ENCODE measurements around the gene CCNJL. TPM values are rescaled to one million over a fixed set of nuclear protein-coding genes. Genes with fewer than 3 reads are reported as not detected.
"Not testable (repeated sequence)": the region's sequence is repeated elsewhere in the genome, so short reads cannot be mapped to it uniquely, and the experiment has no call there.

Gene CCNJL
- total and polyA plus RNA-seq, 2 donors (not counting 1 experiment from before 2014, with no cell fraction given) = 0.03 to 0.67 TPM

DNA sequence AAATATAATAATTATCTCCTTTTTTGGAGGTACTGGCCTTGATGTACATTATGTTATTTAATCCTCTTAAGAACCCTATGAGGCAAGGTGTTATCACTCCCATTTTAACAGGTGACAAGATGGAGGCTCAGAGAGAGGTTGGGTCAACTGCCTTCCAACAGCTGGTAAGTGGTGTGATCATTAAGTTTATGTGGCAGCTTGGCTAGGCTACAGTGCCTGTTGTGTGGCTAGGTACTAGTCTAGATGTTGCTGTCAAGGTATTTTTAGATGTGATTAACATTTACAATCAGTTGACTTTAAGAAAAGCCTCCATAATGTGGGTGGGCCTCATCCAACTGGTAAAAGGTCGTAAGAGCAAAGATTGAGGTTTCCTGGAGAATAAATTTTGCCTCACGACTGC is 61.5 kb downstream of the CCNJL start:
- WGBS (ENCODE audit: insufficient coverage) = 71% methylated on average over 2 of the region's 2 CpGs
- Mint-ChIP-seq H3K27ac (no peak overlapping the region), H3K27me3 (peaks cover 8% of the 10 kb centered on the region), H3K9me3 (ENCODE audit: insufficient read depth) (no peaks in the 10 kb centered on the region), H3K4me1 (no peaks in the 10 kb centered on the region), H3K4me3 (no peak overlapping the region)
- Histone ChIP-seq H3K9me3 (ENCODE audit: control extremely low read depth in 1 of 3, control insufficient read depth in 2 of 3, insufficient read depth in 1 of 3, low read length in 2 of 3) (no peaks in the 10 kb centered on the region), H4K20me1 (ENCODE audit: control insufficient read depth, insufficient read depth, low read length, poor library complexity, severe bottlenecking) (no peaks in the 10 kb centered on the region), H3K27ac (ENCODE audit: low read length in 2 of 2) (no peak overlapping the region), H3K4me1 (ENCODE audit: control insufficient read depth in 2 of 2, insufficient read depth in 2 of 2, low read length in 2 of 2) (no peaks in the 10 kb centered on the region), H3K9ac (ENCODE audit: low read length) (no peak overlapping the region), H3K4me3 (ENCODE audit: control extremely low read depth in 1 of 5, extremely low read depth in 1 of 5, insufficient read depth in 1 of 5, low read depth in 2 of 5, low read length in 4 of 5) (no peak overlapping the region), H3K36me3 (replicated peaks in 1 of 2; ENCODE audit: control extremely low read depth in 1 of 2, control insufficient read depth in 1 of 2, extremely low read depth in 1 of 2, insufficient read depth in 2 of 2, low read length in 1 of 2) (no peaks in the 10 kb centered on the region), H2AFZ (ENCODE audit: insufficient read depth, low read depth, low read length, poor library complexity, severe bottlenecking) (no peak overlapping the region), H3K79me2 (ENCODE audit: control insufficient read depth, insufficient read depth, low read length) (no peaks in the 10 kb centered on the region), H3K27me3 (replicated peaks in 1 of 4; ENCODE audit: control extremely low read depth in 1 of 4, control insufficient read depth in 3 of 4, insufficient read depth in 4 of 4, low read length in 3 of 4) (no peaks in the 10 kb centered on the region), H3K4me2 (replicated peaks; ENCODE audit: low read depth, low read length, poor library complexity, severe bottlenecking) (no peak overlapping the region)
- ATAC-seq (ENCODE audit: low read depth) (no peak), DNase-seq (no peak)
- POLR2A ChIA-PET = no interaction called here
- TF ChIP-seq EZH2 (IDR thresholded peaks at IDR 0.05; ENCODE audit: borderline replicate concordance, insufficient read depth, low read depth, low read length, poor library complexity, severe bottlenecking) = no peak
- TF ChIP-seq, protein P1, sequence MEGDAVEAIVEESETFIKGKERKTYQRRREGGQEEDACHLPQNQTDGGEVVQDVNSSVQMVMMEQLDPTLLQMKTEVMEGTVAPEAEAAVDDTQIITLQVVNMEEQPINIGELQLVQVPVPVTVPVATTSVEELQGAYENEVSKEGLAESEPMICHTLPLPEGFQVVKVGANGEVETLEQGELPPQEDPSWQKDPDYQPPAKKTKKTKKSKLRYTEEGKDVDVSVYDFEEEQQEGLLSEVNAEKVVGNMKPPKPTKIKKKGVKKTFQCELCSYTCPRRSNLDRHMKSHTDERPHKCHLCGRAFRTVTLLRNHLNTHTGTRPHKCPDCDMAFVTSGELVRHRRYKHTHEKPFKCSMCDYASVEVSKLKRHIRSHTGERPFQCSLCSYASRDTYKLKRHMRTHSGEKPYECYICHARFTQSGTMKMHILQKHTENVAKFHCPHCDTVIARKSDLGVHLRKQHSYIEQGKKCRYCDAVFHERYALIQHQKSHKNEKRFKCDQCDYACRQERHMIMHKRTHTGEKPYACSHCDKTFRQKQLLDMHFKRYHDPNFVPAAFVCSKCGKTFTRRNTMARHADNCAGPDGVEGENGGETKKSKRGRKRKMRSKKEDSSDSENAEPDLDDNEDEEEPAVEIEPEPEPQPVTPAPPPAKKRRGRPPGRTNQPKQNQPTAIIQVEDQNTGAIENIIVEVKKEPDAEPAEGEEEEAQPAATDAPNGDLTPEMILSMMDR (IDR thresholded peaks at IDR 0.05) = no peak
- CTCF ChIA-PET = no interaction called here
- intact Hi-C loops (cut with micrococcal nuclease) = no loop called here

DNA sequence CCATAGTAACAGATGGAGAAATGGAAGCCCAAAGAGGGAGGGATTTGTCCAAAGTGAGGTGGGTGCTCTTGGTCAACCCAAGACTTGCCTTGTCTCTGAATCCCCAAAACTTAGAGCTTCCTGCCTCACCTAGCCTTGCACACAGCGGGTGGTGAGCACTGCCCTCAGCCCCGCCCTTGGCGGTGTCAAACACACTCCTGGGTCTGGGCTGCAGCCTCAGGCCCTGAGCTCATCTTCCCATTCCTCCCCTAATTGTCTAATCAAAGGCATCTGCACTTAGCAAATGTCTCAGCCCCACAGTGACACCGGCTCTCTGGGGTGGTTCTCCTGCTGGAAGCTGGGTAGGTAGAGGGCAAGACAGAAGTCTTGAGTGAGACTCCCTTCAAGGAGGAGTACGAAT is 62.1 kb downstream of the CCNJL start:
- Mint-ChIP-seq H3K4me1 (no peaks in the 10 kb centered on the region), H3K27me3 (peaks cover 8% of the 10 kb centered on the region), H3K27ac (no peak overlapping the region), H3K4me3 (no peak overlapping the region), H3K9me3 (ENCODE audit: insufficient read depth) (no peaks in the 10 kb centered on the region)
- POLR2A ChIA-PET = no interaction called here
- Histone ChIP-seq H3K36me3 (replicated peaks in 1 of 2; ENCODE audit: control extremely low read depth in 1 of 2, control insufficient read depth in 1 of 2, extremely low read depth in 1 of 2, insufficient read depth in 2 of 2, low read length in 1 of 2) (no peaks in the 10 kb centered on the region), H3K27me3 (replicated peaks in 1 of 4; ENCODE audit: control extremely low read depth in 1 of 4, control insufficient read depth in 3 of 4, insufficient read depth in 4 of 4, low read length in 3 of 4) (no peaks in the 10 kb centered on the region), H3K4me1 (ENCODE audit: control insufficient read depth in 2 of 2, insufficient read depth in 2 of 2, low read length in 2 of 2) (no peaks in the 10 kb centered on the region), H2AFZ (ENCODE audit: insufficient read depth, low read depth, low read length, poor library complexity, severe bottlenecking) (no peak overlapping the region), H3K9ac (ENCODE audit: low read length) (no peak overlapping the region), H4K20me1 (ENCODE audit: control insufficient read depth, insufficient read depth, low read length, poor library complexity, severe bottlenecking) (no peaks in the 10 kb centered on the region), H3K4me2 (replicated peaks; ENCODE audit: low read depth, low read length, poor library complexity, severe bottlenecking) (no peak overlapping the region), H3K4me3 (ENCODE audit: control extremely low read depth in 1 of 5, extremely low read depth in 1 of 5, insufficient read depth in 1 of 5, low read depth in 2 of 5, low read length in 4 of 5) (no peak overlapping the region), H3K79me2 (ENCODE audit: control insufficient read depth, insufficient read depth, low read length) (no peaks in the 10 kb centered on the region), H3K9me3 (ENCODE audit: control extremely low read depth in 1 of 3, control insufficient read depth in 2 of 3, insufficient read depth in 1 of 3, low read length in 2 of 3) (no peaks in the 10 kb centered on the region), H3K27ac (ENCODE audit: low read length in 2 of 2) (no peak overlapping the region)
- DNase-seq (no peak), ATAC-seq (ENCODE audit: low read depth) (no peak)
- CTCF ChIA-PET = no interaction called here
- TF ChIP-seq, protein P1 (IDR thresholded peaks at IDR 0.05) = no peak
- TF ChIP-seq EZH2 (IDR thresholded peaks at IDR 0.05; ENCODE audit: borderline replicate concordance, insufficient read depth, low read depth, low read length, poor library complexity, severe bottlenecking) = no peak
- intact Hi-C loops (cut with micrococcal nuclease) = no loop called here
- WGBS (ENCODE audit: insufficient coverage) = 90% methylated on average over 3 of the region's 5 CpGs

DNA sequence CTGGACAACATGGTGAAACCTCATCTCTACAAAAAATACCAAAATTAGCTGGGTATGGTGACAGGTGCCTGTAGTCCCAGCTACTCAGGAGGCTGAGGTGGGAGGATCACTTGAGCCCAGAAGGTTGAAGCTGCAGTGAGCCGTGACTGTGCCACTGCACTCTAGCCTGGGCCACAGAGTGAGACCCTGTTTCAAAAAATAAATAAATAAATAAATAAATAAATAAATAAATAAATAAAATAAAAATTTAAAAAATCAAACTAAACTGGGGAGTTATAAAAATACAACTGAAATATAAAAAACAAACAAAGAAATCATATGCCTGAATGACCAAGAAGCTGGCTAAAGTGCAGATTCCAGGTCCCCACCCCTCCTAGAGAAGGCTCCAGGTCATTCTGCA is 62.8 kb downstream of the CCNJL start:
- H3K9me3 ChIP-seq (ENCODE audit: control extremely low read depth in 1 of 3, control insufficient read depth in 2 of 3, insufficient read depth in 1 of 3, low read length in 2 of 3); H3K27me3 Mint-ChIP-seq; H3K9me3 Mint-ChIP-seq (ENCODE audit: insufficient read depth); H3K9ac ChIP-seq (ENCODE audit: low read length); H4K20me1 ChIP-seq (ENCODE audit: control insufficient read depth, insufficient read depth, low read length, poor library complexity, severe bottlenecking); H3K27ac Mint-ChIP-seq; H3K27ac ChIP-seq (ENCODE audit: low read length in 2 of 2); H3K4me2 ChIP-seq (replicated peaks; ENCODE audit: low read depth, low read length, poor library complexity, severe bottlenecking); H3K4me1 ChIP-seq (ENCODE audit: control insufficient read depth in 2 of 2, insufficient read depth in 2 of 2, low read length in 2 of 2); H3K4me3 ChIP-seq (ENCODE audit: control extremely low read depth in 1 of 5, extremely low read depth in 1 of 5, insufficient read depth in 1 of 5, low read depth in 2 of 5, low read length in 4 of 5); DNase-seq; CTCF ChIA-PET; H3K36me3 ChIP-seq (replicated peaks in 1 of 2; ENCODE audit: control extremely low read depth in 1 of 2, control insufficient read depth in 1 of 2, extremely low read depth in 1 of 2, insufficient read depth in 2 of 2, low read length in 1 of 2); H3K79me2 ChIP-seq (ENCODE audit: control insufficient read depth, insufficient read depth, low read length); H2AFZ ChIP-seq (ENCODE audit: insufficient read depth, low read depth, low read length, poor library complexity, severe bottlenecking); H3K4me3 Mint-ChIP-seq; POLR2A ChIA-PET; intact Hi-C loops (cut with micrococcal nuclease); H3K27me3 ChIP-seq (replicated peaks in 1 of 4; ENCODE audit: control extremely low read depth in 1 of 4, control insufficient read depth in 3 of 4, insufficient read depth in 4 of 4, low read length in 3 of 4); H3K4me1 Mint-ChIP-seq; ATAC-seq (ENCODE audit: low read depth): not testable (repeated sequence)
- no CpG with 5 or more reads among the region's 1 CpG for WGBS (ENCODE audit: insufficient coverage)

All from B cell (primary cell).